Testis (tissue), 2 donors: ENCODE results near the gene PLEKHF1.

Source experiments
- CTCF ChIP-seq, 3 experiments: fragments of 450-650 bp in 2 of 3; fragments of 200-600 bp in 1 of 3; sonication (generic) in 1 of 3; IDR thresholded peaks; one replicate each; pipeline ENCODE4 v1.5.1; 2016 to 2019; ENCODE audit warnings: antibody characterized with exemption in 3 of 3, mild to moderate bottlenecking in 2 of 3, moderate library complexity in 1 of 3
- POLR2A ChIP-seq: fragments of 450-650 bp; IDR thresholded peaks from one replicate; pipeline ENCODE4 v1.6.1; 2017; ENCODE audit warnings: antibody characterized with exemption, mild to moderate bottlenecking, moderate library complexity

GRCh38 chr19:29625186-29625651 is 40.0 kb upstream of the PLEKHF1 start:
- TF ChIP-seq CTCF (IDR thresholded peaks at IDR 0.05): no peak
- TF ChIP-seq POLR2A: no peak
